ENCODE measurements around the gene FAM83F.

The FAM83F gene

DNA sequence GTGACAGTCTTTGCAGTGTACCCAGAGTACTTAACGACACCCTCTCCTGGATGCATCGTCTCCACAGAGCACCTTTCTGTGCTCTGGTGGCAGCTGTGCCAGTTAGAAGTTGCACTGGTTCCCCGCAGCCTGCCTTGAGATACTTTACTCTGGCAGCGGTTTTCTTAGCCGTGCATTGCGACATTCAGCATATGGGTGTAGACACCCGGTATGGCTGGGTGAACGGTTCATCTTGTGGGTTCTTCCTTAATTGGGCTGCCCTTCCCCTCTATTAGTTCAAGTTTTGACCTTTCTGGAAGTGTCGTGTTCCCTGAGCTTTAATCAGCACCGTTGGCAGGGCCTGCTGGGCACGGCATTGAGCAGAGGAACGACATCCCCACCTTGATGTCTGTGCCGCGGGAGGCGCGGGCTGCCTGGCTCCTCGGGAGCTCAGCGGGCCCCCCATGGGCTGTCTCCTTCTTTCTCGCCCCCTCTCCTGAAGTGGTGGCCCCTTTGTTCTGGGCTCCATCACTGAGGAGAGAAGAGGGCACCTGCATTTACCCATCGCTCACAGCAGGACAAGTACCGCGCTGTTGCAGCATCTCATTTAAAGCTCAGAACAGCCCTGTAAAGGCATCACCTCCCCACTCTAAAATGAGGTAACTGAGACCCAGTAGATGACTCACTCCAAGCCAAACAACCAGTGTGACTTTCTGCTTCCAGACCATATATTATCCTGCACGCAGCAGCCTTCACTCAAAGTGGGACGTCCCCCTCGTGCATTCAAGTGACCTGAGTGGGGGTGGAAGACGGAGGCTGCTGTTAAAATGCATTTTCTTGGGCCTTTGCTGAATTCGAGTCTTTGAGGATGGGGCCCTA is 13.3 kb downstream of the FAM83F start:
- H3K4me3 ChIP-seq (ENCODE audit: low read depth, low read length): no peak overlapping the region
- DNase-seq (ENCODE audit: low read depth, low spot score): no peak
- in situ Hi-C loops (cut with HindIII; ENCODE audit: low sequenced_read_pairs): no loop called here
- TF ChIP-seq, protein P1, sequence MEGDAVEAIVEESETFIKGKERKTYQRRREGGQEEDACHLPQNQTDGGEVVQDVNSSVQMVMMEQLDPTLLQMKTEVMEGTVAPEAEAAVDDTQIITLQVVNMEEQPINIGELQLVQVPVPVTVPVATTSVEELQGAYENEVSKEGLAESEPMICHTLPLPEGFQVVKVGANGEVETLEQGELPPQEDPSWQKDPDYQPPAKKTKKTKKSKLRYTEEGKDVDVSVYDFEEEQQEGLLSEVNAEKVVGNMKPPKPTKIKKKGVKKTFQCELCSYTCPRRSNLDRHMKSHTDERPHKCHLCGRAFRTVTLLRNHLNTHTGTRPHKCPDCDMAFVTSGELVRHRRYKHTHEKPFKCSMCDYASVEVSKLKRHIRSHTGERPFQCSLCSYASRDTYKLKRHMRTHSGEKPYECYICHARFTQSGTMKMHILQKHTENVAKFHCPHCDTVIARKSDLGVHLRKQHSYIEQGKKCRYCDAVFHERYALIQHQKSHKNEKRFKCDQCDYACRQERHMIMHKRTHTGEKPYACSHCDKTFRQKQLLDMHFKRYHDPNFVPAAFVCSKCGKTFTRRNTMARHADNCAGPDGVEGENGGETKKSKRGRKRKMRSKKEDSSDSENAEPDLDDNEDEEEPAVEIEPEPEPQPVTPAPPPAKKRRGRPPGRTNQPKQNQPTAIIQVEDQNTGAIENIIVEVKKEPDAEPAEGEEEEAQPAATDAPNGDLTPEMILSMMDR (IDR thresholded peaks at IDR 0.05; ENCODE audit: low read depth, low read length): no peak

DNA sequence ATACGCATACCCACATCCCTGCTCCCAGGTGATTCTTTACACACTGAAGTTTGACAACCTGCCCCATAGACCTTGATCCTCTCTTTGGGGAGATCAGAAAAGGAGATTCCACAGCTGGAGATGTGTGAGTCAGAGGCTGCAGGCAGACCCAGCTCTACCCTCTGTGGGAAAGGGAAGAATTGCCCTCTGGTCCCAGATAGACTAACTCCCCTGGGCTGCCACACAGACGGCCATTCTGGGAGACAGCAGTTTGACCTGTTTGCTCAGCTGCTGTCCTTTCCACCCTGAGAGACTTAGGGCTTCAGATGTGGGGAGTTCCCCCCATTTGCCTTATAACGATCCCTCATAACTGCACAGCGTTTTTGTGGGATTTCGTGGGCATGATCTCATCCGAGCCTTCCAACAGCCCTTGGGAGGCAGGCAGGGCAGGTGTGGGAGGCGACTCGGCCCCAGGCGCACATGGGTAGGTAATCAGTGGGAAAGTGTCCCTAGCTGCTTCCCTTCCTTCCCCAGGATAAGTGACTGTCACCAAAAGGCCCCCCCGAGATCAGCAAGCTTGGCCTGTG is 14.1 kb downstream of the FAM83F start:
- in situ Hi-C loops (cut with HindIII; ENCODE audit: low sequenced_read_pairs): no loop called here
- peak; percentile 27 for DNase-seq (ENCODE audit: low read depth, low spot score)
- TF ChIP-seq, protein P1 (IDR thresholded peaks at IDR 0.05; ENCODE audit: low read depth, low read length): no peak
- no peak overlapping the region for H3K4me3 ChIP-seq (ENCODE audit: low read depth, low read length)

DNA sequence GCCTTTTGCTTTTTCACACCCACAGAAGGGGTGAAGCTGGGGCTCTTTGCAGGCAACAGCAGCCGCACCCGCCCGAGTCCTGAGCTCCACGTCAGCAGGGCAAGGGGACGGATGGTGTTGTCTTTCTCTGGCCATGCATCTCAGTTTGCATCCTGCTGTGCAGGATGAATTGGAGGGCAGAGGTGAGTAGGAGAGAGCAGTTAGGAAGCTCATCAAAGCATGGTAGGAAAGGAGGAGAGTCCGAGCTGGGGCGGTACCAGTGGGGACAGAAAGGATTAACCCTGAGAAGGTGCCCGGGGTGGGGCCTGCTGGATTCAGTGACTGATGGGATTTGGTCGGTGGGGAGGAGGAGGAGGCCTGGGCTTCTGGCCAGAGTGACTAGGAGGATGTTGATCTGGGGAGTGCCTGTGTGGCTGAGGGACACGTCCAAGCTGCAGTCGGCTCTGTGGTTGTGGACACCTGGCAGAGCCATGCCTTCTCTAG is 14.6 kb downstream of the FAM83F start:
- DNase-seq (ENCODE audit: low read depth, low spot score): peak; percentile 29
- in situ Hi-C loops (cut with HindIII; ENCODE audit: low sequenced_read_pairs): no loop called here

DNA sequence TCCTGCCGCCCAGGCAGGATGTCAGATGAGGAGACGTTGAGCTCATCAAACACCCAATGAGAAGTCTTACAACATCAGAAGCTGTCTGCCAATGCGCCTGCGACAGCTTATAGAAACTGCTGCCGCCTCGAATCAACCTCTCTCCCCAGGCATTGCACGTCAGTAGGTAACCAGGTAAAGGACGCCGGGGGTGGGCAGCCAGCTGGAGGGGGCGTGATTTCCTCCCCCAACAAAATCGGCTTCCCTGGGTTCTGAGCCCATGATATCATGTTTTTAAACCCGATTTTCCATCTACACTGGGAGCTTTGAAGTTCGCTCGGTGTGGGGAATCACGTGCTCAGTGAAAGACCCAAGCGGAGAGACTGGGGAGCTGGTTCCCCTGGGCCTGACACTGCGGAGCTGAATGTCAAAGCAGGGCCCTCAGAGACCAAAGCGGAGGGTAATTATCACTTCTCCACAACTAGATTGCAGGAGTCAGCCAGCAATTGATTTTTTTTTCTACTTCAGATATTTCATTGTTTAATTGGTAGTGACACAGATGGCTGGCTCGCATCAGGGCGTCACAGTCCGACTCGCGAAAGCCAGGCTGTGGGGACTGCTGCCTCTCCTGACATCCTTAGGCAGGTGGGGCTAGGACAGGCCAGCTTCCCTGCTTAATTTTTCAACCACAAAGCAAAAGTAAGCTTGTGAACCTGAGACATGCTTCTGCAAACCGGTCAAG is 15.4 kb downstream of the FAM83F start:
- no peak for DNase-seq (ENCODE audit: low read depth, low spot score)
- in situ Hi-C loops (cut with HindIII; ENCODE audit: low sequenced_read_pairs): no loop called here
- H3K4me3 ChIP-seq (ENCODE audit: low read depth, low read length): no peak overlapping the region
- TF ChIP-seq, protein P1 (IDR thresholded peaks at IDR 0.05; ENCODE audit: low read depth, low read length): no peak

More for the DNA sequence above, 14.6 kb downstream of the FAM83F start:
- TF ChIP-seq, protein P1 (IDR thresholded peaks at IDR 0.05; ENCODE audit: low read depth, low read length): no peak
- H3K4me3 ChIP-seq (ENCODE audit: low read depth, low read length): no peak overlapping the region

- TF ChIP-seq, protein P1 (IDR thresholded peaks at IDR 0.05; ENCODE audit: low read depth, low read length): no peak
- in situ Hi-C loops (cut with HindIII; ENCODE audit: low sequenced_read_pairs): no loop called here
- DNase-seq (ENCODE audit: low read depth, low spot score): no peak
- H3K4me3 ChIP-seq (ENCODE audit: low read depth, low read length): no peak overlapping the region
Observed at GRCh38 chr22:40010746-40011145, 16.0 kb downstream of the FAM83F start.

GRCh38 chr22:40014667-40015248 is 20.0 kb downstream of the FAM83F start:
- TF ChIP-seq, protein P1 (IDR thresholded peaks at IDR 0.05; ENCODE audit: low read depth, low read length): no peak
- in situ Hi-C loops (cut with HindIII; ENCODE audit: low sequenced_read_pairs): no loop called here
- no peak for DNase-seq (ENCODE audit: low read depth, low spot score)

More at GRCh38 chr22:40014667-40015248, 20.0 kb downstream of the FAM83F start:
- no peak overlapping the region for H3K4me3 ChIP-seq (ENCODE audit: low read depth, low read length)
